Measurements from ENCODE around the gene PIK3C3. TPM values are rescaled to one million over a fixed set of nuclear protein-coding genes. Genes with fewer than 3 reads are reported as not detected.

The PIK3C3 gene
- polyA plus RNA-seq, 1 experiment = 77.5 TPM

DNA sequence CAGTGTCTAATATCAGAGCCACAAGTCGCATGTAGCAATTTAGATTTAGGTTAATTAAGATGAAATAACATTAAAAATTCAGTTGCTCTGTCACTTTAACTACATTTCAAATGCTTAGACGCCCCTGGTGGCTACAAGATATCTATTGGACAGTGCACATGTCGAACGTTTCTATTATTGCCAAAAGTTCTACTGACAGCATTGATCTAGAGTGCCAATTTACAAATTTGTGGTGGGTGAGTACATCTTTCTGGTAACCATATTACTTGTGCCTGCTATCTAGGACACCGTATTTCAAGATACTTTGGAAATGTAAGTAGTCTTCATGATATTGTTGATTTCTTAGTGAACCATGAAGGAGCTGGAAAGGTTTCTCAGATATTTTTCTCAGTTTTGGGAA is 20.2 kb downstream of the PIK3C3 start:
- CTCF ChIA-PET = interaction anchor here (1.0 kb wide), 1 partner anchor 53 kb away, joined by 7 read pairs; no protein-coding TSS in a partner anchor
- POLR2A ChIA-PET = no interaction called here

GRCh38 chr18:41977233-41977632 is 22.2 kb downstream of the PIK3C3 start:
- Histone ChIP-seq H3K27ac (ENCODE audit: low read depth, low read length) (no peak overlapping the region), H3K27me3 (ENCODE audit: control insufficient read depth, insufficient read depth, low read length) (no peaks in the 10 kb centered on the region), H3K4me3 (ENCODE audit: low read depth, low read length) (no peak overlapping the region), H3K9me3 (ENCODE audit: control insufficient read depth, insufficient read depth, low read length) (no peaks in the 10 kb centered on the region)
- TF ChIP-seq CTCF (IDR thresholded peaks at IDR 0.05; ENCODE audit: low read depth, low read length) = no peak
- CTCF ChIA-PET = interaction anchor here (1.6 kb wide), 1 partner anchor 54 kb away, joined by 4 read pairs; no protein-coding TSS in a partner anchor
- POLR2A ChIA-PET = no interaction called here
- no peak for DNase-seq (ENCODE audit: low read depth, low spot score)

More for the DNA sequence above, 20.2 kb downstream of the PIK3C3 start:
- Histone ChIP-seq H3K27me3 (ENCODE audit: control insufficient read depth, insufficient read depth, low read length) (no peaks in the 10 kb centered on the region), H3K27ac (ENCODE audit: low read depth, low read length) (no peak overlapping the region), H3K9me3 (ENCODE audit: control insufficient read depth, insufficient read depth, low read length) (no peaks in the 10 kb centered on the region), H3K4me3 (ENCODE audit: low read depth, low read length) (no peak overlapping the region)
- no peak for DNase-seq (ENCODE audit: low read depth, low spot score)
- TF ChIP-seq CTCF (IDR thresholded peaks at IDR 0.05; ENCODE audit: low read depth, low read length) = no peak

DNA sequence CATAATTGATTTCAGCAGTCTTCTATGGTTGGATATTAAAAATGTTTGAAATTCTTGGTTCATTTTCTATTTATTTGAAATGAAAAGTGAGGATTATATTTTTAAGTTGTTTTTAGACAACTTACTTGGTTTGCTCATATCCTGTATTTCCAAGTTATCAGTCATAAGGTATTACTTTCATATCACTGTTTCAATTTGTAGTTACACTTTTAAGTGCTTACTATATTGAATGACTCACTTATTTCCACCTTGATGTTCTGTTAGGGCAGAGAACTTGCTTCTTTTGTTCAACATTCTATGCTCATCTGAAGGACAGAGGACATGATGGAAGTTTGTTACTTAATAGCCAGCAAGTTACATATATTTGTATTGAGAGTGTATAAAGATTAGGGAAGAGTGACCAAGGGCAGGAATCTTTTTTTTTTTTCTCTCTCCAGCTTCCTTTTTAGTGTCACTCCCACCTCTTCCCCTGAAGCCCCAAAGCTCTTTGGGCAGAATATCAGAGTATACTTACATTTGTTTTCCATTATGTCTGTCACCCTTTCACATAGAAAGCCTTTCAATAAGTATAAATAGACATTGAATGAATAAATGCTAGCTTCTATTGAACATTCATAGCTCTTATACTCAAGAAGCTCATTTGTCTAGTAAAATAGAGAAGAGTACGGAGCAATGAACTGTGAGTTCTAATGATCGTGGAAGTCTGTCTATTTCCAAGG is 28.1 kb downstream of the PIK3C3 start:
- Histone ChIP-seq H3K27ac (ENCODE audit: low read depth, low read length) (no peak overlapping the region), H3K9me3 (ENCODE audit: control insufficient read depth, insufficient read depth, low read length) (no peaks in the 10 kb centered on the region), H3K27me3 (ENCODE audit: control insufficient read depth, insufficient read depth, low read length) (no peaks in the 10 kb centered on the region), H3K4me3 (ENCODE audit: low read depth, low read length) (no peak overlapping the region)
- POLR2A ChIA-PET = no interaction called here
- DNase-seq (ENCODE audit: low read depth, low spot score) = no peak
- no peak for TF ChIP-seq CTCF (IDR thresholded peaks at IDR 0.05; ENCODE audit: low read depth, low read length)
- CTCF ChIA-PET = interaction anchor here (1.6 to 4.6 kb wide), 2 partner anchors 45 to 48 kb away, joined by 4 to 17 read pairs; no protein-coding TSS in a partner anchor

DNA sequence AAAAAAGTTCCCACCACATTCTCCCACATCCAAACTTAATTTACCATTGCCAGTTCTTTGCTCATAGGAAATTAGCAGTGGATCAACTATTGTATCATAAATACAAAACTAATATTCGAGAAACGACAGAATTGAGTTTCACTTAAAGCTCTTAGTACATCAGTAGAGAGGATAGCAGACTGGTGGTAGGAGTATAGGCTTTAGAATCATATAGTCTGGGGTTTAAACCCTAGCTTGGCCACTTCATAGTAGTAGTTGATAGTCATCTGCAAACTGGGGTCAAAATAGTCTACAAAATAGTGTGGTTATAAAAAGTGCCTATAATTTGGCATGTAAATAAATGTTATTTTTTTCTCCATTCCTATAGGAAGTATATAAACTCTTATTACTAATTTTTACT is 30.9 kb downstream of the PIK3C3 start:
- POLR2A ChIA-PET = no interaction called here
- no peak for DNase-seq (ENCODE audit: low read depth, low spot score)
- no peaks in the 10 kb centered on the region for H3K9me3 ChIP-seq (ENCODE audit: control insufficient read depth, insufficient read depth, low read length)
- H3K4me3 ChIP-seq (ENCODE audit: low read depth, low read length) = no peak overlapping the region
- no peak overlapping the region for H3K27ac ChIP-seq (ENCODE audit: low read depth, low read length)
- no peaks in the 10 kb centered on the region for H3K27me3 ChIP-seq (ENCODE audit: control insufficient read depth, insufficient read depth, low read length)
- CTCF ChIA-PET = interaction anchor here (1.1 to 3.7 kb wide), 2 partner anchors 42 to 68 kb away, joined by 3 to 23 read pairs; no protein-coding TSS in a partner anchor
- no peak for TF ChIP-seq CTCF (IDR thresholded peaks at IDR 0.05; ENCODE audit: low read depth, low read length)

DNA sequence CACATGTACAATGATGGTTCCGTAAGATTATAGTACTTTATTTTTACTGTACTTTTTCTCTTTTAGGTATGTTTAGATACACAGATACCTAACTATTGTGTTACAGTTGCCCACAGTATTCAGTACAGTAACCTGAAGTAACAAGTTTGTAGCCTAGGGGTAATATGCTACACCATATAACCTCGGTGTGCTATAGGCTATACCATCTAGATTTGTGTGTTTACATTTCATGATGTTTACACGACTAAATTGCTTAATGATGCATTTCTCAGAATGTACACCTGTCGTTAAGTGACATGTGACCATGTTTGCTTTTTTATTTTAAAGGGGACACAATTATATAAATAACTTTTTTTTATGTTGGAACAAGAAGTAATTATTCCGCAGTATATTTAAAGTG is 34.5 kb downstream of the PIK3C3 start:
- no peak for TF ChIP-seq CTCF (IDR thresholded peaks at IDR 0.05; ENCODE audit: low read depth, low read length)
- no peak for DNase-seq (ENCODE audit: low read depth, low spot score)
- ChIA-PET CTCF (no interaction called here), POLR2A (no interaction called here)
- Histone ChIP-seq H3K4me3 (ENCODE audit: low read depth, low read length) (no peak overlapping the region), H3K9me3 (ENCODE audit: control insufficient read depth, insufficient read depth, low read length) (no peaks in the 10 kb centered on the region), H3K27ac (ENCODE audit: low read depth, low read length) (no peak overlapping the region), H3K27me3 (ENCODE audit: control insufficient read depth, insufficient read depth, low read length) (no peaks in the 10 kb centered on the region)

Data from AG04450 (cell line).